GM18517 (cell line): ENCODE measurements around the gene GPNMB.
"Not testable (repeated sequence)": the region's sequence is repeated elsewhere in the genome, so short reads cannot be mapped to it uniquely, and the experiment has no call there.

Source experiments
- ATAC-seq: cut with Tn5 transposase; IDR thresholded peaks from one replicate; pipeline ENCODE4 v1.9.1; 2021; ENCODE audit warnings: mild to moderate bottlenecking, moderate library complexity; ENCODE audit not compliant: unreplicated experiment

The GPNMB gene

GRCh38 chr7:23246555-23246954 is at the start of gene GPNMB:
Gene GPNMB, plus strand, starts transcription at chr7:23246775. Its CDS starts 83 bp downstream, at chr7:23246858.
- no peak for ATAC-seq

GRCh38 chr7:23197745-23198144 is 48.8 kb upstream of the GPNMB start:
- not testable (repeated sequence) for ATAC-seq

GRCh38 chr7:23200331-23200730 is 46.2 kb upstream of the GPNMB start:
- ATAC-seq, result no peak

GRCh38 chr7:23204241-23204640 is 42.3 kb upstream of the GPNMB start:
- no peak for ATAC-seq

GRCh38 chr7:23205577-23205908 is 41.0 kb upstream of the GPNMB start:
- no peak for ATAC-seq

GRCh38 chr7:23205909-23206767 is 40.4 kb upstream of the GPNMB start:
- ATAC-seq, result no peak

- no peak for ATAC-seq
These were observed 39.6 kb upstream of the GPNMB start for GRCh38 chr7:23207021-23207420.

GRCh38 chr7:23207884-23208283 is 38.7 kb upstream of the GPNMB start:
- no peak for ATAC-seq

GRCh38 chr7:23208316-23208715 is 38.3 kb upstream of the GPNMB start:
- ATAC-seq, result no peak

GRCh38 chr7:23210506-23210905 is 36.1 kb upstream of the GPNMB start:
- no peak for ATAC-seq

- ATAC-seq, result no peak
These were observed 35.0 kb upstream of the GPNMB start for GRCh38 chr7:23211589-23211988.

GRCh38 chr7:23212395-23212794 is 34.2 kb upstream of the GPNMB start:
- ATAC-seq, result no peak

GRCh38 chr7:23212841-23213240 is 33.7 kb upstream of the GPNMB start:
- no peak for ATAC-seq

GRCh38 chr7:23213755-23214154 is 32.8 kb upstream of the GPNMB start:
- ATAC-seq, result no peak

- ATAC-seq, result no peak
These were observed 32.2 kb upstream of the GPNMB start for GRCh38 chr7:23214423-23214822.

- ATAC-seq, result no peak
These were observed 31.6 kb upstream of the GPNMB start for GRCh38 chr7:23214938-23215337.

GRCh38 chr7:23216021-23216420 is 30.6 kb upstream of the GPNMB start:
- no peak for ATAC-seq

GRCh38 chr7:23218196-23218595 is 28.4 kb upstream of the GPNMB start:
- ATAC-seq, result no peak

GRCh38 chr7:23220690-23221305 is 25.8 kb upstream of the GPNMB start:
- ATAC-seq, result no peak

- ATAC-seq, result no peak
These were observed 24.0 kb upstream of the GPNMB start for GRCh38 chr7:23222439-23223030.

- ATAC-seq, result not testable (repeated sequence)
These were observed 22.2 kb upstream of the GPNMB start for GRCh38 chr7:23224364-23224763.

GRCh38 chr7:23226844-23227450 is 19.6 kb upstream of the GPNMB start:
- no peak for ATAC-seq
